Hematopoietic multipotent progenitor cell treated with erythropoietin and hydrocortisone succinate and interleukin-3 and kit ligand, for 4 days (in vitro differentiated cells): ENCODE measurements around the gene GAL3ST3.
"Not testable (repeated sequence)": the region's sequence is repeated elsewhere in the genome, so short reads cannot be mapped to it uniquely, and the experiment has no call there.

Experiments
- DNase-seq: peaks from one replicate; pipeline ENCODE4 v3.0.0-alpha.2; 2015

The GAL3ST3 gene

DNA sequence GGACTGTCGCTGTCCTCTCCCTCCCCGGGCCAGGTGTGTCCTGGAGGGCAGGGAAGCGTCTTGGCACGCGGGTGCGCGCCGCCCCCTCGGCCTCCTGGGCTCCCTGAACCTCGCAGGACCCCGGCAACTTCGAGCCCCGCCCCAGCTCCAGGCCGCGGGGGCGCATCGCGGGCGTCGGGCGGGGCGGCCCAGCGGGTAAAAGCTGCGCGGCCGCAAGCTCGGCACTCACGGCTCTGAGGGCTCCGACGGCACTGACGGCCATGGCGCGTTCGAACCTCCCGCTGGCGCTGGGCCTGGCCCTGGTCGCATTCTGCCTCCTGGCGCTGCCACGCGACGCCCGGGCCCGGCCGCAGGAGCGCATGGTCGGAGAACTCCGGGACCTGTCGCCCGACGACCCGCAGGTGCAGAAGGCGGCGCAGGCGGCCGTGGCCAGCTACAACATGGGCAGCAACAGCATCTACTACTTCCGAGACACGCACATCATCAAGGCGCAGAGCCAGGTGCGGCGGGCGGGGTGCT, 37.1 kb downstream of the GAL3ST3 start, which contains the start of gene CST6:
TSS of gene CST6 (plus strand) at position 224 of the 519 bp plus-strand sequence. CDS start at position 261, 37 bp downstream.
- DNase-seq: peak; percentile 35

DNA sequence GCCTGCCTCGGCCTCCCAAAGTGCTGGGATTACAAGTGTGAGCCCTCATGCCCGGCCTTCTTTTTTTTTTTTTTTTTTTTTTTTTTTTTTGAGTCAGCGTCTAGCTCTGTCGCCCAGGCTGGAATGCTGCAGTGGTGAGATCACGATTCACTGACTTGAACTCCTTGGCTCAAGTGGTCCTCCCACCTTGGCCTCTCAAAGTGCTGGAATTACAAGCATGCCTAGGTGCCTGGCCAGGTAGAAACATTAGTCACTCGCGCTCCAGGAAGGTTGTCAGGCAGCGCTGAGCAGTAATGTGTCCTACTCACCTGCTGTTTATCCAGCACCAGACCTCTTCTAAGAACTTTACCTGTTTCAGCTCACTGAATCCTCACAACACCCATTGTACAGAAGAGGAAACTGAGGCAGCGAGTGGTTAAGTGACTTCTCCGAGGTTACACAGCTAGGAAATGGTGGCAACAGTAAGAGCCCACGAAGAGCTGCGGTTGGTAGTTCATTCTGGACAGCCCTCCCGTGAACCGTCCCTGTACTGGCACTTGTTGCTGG, 37.6 kb downstream of the GAL3ST3 start:
- DNase-seq: no peak

- not testable (repeated sequence) for DNase-seq
Observed at GRCh38 chr11:66010036-66010435, 38.9 kb downstream of the GAL3ST3 start.

DNA sequence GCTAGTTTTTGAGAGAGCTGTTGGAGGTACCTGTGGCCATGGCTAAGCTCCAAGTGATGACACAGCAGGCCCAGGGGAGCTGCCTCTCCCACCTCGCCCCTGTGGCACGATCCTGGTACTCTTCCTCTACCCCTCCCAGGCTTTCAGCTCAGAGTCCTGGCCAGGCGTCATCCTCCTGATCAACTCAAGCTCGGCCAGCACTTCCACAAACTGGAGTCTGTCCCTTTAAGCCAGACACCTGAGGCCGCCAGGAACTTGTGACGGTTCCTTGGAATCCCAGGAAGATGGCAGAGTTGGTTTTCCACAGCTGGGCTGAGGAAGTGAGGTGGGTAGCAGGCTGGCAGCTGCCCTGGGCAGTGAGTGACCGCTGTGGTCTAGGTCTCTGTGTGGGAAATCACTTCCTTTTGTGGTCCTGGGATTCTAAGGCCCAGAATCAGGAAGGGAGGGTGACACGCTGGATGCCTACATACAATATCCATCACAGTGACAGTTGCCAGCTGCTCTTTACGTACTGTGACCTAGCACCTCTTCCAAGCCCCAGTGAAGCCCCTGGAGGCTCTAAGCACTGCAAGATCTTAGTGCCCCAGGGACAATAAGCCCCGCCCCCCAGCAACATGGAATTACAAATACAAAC, 40.4 kb downstream of the GAL3ST3 start:
- DNase-seq: no peak

DNA sequence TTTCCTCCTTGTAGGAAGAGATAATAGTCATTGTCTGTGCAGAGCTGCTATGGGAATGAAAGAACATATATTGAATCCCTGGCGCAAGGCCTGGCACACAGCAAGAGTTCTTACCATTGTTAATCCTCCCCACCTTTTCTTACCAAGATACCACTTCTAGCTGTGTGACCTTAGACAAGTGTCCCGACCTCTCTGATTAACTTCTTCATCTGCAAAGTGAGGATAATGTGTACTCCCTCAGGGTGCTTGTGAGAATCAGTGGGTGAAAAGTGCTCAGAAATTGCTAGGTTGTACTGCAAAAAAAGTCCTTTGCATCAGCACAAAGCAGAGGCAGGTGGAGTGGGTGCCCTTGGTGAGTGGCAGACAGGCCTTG, 40.9 kb downstream of the GAL3ST3 start:
- no peak for DNase-seq

GRCh38 chr11:66007201-66007634, 41.7 kb downstream of the GAL3ST3 start:
- DNase-seq: peak; percentile 25

GRCh38 chr11:66006891-66007176, 42.1 kb downstream of the GAL3ST3 start:
- DNase-seq: no peak

- no peak for DNase-seq
Observed at GRCh38 chr11:66006134-66006890, 42.6 kb downstream of the GAL3ST3 start.

DNA sequence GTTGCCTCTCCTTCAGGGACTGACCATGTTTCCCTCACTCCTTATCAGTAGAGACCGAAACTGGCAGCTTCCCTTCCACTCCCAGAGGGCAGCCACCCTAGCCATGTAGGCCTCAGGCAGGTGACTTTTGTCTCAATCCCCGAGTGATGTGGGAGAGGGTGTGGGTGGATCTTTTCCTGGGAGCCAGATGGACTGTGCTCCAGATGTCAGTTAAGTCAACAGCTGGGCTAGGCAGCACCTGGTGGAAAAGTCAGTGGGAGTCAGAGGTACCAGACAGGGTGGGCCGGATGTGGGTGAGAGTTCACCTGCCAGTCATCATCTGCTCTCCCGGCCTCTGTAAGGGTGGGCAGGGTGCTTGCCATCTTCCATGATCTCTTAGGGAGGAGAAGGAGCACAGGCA, 44.8 kb downstream of the GAL3ST3 start:
- no peak for DNase-seq

GRCh38 chr11:66003291-66003690, 45.7 kb downstream of the GAL3ST3 start:
- DNase-seq: no peak

- DNase-seq: no peak
Observed at GRCh38 chr11:66002648-66003225, 46.2 kb downstream of the GAL3ST3 start.

DNA sequence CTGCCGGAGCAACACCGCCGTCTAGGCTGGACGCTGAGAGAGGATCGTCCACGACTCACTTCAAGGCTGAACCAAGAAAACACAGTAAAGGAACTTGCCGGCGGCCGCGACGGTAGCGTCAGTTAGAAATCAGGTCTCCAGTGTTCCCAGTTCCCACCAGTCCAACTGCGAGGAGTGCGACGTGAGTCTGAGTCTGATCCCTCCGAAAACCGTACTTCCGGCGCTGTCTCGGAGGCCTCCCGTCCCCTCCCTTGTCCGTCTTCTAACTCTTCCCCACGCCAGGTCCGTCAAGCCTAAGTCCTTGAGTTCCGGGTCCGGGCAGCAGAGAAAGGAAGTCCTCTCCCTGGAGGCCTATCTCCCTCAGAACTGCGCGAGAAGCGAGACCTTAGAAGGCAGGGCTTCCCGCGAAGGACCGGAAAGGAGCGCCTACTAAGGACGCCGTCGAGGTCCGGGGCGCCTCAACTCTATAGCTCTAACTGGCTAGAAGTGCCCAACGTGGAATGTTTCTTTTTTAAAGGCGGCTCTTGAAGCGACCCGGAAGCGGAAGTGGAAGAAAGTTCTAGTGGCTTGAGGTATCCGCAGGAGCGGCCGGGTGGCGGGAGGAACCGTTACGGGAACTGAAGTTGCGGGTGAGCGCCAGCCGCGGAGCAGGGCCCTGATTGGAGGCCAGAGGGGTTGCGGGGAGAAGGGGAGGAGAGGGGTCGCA, 46.9 kb downstream of the GAL3ST3 start, which contains the start of the genes BANF1 and EIF1AD:
TSS of gene BANF1 (plus strand) at position 562 of the 706 bp plus-strand sequence. CDS start 748 bp downstream, outside the sequence.
TSS of gene EIF1AD (minus strand) at position 216 of the 706 bp plus-strand sequence. CDS start 1,768 bp downstream, outside the sequence.
- peak; percentile 100 for DNase-seq

DNA sequence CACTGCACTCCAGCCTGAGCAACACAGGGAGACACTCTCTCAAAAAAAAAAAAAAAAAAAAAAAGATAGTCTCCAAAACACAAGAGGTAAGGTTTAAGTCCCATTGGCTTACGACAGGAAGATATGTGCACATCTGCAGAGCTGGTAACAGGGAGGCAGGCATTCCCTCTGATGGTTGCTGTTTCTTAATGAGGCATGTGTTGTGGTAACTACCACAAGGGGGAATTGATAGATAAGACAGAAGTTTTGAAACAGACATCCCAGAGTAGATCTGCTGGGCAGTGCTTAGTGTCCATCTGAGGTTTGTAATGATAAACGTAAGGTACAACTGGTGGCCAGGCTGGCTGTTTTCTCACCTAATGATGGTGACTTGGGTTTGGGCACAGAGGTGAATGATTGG, 51.7 kb downstream of the GAL3ST3 start:
- peak; percentile 89 for DNase-seq

GRCh38 chr11:65992056-65992455, 56.9 kb downstream of the GAL3ST3 start:
- no peak for DNase-seq
